ENCODE measurements around the gene BZW2.

Gene BZW2

DNA sequence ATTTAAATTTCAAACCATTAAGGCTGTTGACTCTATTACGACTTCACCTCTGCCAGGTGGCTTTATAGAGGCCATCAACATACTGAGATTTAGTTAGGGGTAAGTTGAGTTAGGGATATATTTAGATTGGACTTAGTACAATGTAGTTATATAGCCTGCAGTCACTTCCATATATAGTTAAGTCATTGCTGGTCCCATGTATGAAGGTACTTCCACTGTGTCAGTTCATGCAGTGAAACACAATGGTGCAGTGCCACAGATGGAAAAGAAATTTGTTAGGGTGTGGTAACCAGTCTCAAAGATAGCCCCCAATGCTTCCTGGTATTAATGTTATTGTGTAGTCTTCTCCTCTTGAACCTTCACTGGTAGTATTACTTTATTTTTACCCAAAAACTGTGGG, 95.0 kb downstream of the BZW2 start:
- no peak overlapping the region for H3K4me2 ChIP-seq (ENCODE audit: low read length)
- H3K9me3 ChIP-seq (ENCODE audit: control insufficient read depth, insufficient read depth, low read length) = no peaks in the 10 kb centered on the region
- H3K4me3 ChIP-seq (ENCODE audit: low read length) = no peak overlapping the region
- no peaks in the 10 kb centered on the region for H3K4me1 ChIP-seq (ENCODE audit: control insufficient read depth, low read length)
- H3F3A ChIP-seq (ENCODE audit: control insufficient read depth, insufficient read depth) = no peaks in the 10 kb centered on the region
- no peaks in the 10 kb centered on the region for H3K9me2 ChIP-seq (replicated peaks; ENCODE audit: control insufficient read depth, low read length)
- no peaks in the 10 kb centered on the region for H4K20me1 ChIP-seq (ENCODE audit: control insufficient read depth, insufficient read depth, low read depth, low read length)
- no peaks in the 10 kb centered on the region for H3K79me2 ChIP-seq (ENCODE audit: control insufficient read depth, low read length)
- no peaks in the 10 kb centered on the region for H3K27me3 ChIP-seq (ENCODE audit: control insufficient read depth, low read length)
- no peak for TF ChIP-seq EZH2phosphoT487 (IDR thresholded peaks at IDR 0.05; ENCODE audit: borderline replicate concordance, low read length)
- TF ChIP-seq, protein P1, sequence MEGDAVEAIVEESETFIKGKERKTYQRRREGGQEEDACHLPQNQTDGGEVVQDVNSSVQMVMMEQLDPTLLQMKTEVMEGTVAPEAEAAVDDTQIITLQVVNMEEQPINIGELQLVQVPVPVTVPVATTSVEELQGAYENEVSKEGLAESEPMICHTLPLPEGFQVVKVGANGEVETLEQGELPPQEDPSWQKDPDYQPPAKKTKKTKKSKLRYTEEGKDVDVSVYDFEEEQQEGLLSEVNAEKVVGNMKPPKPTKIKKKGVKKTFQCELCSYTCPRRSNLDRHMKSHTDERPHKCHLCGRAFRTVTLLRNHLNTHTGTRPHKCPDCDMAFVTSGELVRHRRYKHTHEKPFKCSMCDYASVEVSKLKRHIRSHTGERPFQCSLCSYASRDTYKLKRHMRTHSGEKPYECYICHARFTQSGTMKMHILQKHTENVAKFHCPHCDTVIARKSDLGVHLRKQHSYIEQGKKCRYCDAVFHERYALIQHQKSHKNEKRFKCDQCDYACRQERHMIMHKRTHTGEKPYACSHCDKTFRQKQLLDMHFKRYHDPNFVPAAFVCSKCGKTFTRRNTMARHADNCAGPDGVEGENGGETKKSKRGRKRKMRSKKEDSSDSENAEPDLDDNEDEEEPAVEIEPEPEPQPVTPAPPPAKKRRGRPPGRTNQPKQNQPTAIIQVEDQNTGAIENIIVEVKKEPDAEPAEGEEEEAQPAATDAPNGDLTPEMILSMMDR (IDR thresholded peaks at IDR 0.05; ENCODE audit: low read depth, low read length, poor library complexity, severe bottlenecking) = no peak
- H3K36me3 ChIP-seq (ENCODE audit: control insufficient read depth, low read length) = no peaks in the 10 kb centered on the region
- H3K27ac ChIP-seq (ENCODE audit: low read depth, low read length) = no peak overlapping the region

DNA sequence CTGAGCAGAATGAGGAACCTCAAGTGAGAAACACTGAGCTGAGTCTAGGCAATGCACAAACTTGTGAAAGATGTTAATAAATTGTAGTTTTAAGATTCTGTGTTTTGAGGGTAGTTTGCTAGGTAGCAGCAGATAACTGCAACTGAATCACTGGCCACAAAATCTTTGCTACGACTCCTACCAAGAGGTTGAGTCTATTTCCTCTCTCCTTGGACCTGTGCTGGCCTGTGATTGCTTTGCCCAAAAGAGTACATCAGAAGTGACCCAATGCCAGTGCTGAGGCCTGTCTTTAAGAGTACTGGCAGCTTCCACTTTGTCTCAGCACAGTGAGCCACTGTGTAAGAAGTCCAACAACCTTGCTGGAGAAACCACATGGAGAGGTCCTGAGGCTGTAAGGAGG, 95.7 kb downstream of the BZW2 start:
- TF ChIP-seq EZH2phosphoT487 (IDR thresholded peaks at IDR 0.05; ENCODE audit: borderline replicate concordance, low read length) = no peak
- TF ChIP-seq, protein P1 (IDR thresholded peaks at IDR 0.05; ENCODE audit: low read depth, low read length, poor library complexity, severe bottlenecking) = no peak
- Histone ChIP-seq H3F3A (ENCODE audit: control insufficient read depth, insufficient read depth) (no peaks in the 10 kb centered on the region), H3K36me3 (ENCODE audit: control insufficient read depth, low read length) (no peaks in the 10 kb centered on the region), H3K27ac (ENCODE audit: low read depth, low read length) (no peak overlapping the region), H3K4me2 (ENCODE audit: low read length) (no peak overlapping the region), H3K27me3 (ENCODE audit: control insufficient read depth, low read length) (no peaks in the 10 kb centered on the region), H3K9me2 (replicated peaks; ENCODE audit: control insufficient read depth, low read length) (no peaks in the 10 kb centered on the region), H3K4me1 (ENCODE audit: control insufficient read depth, low read length) (no peaks in the 10 kb centered on the region), H3K9me3 (ENCODE audit: control insufficient read depth, insufficient read depth, low read length) (no peaks in the 10 kb centered on the region), H4K20me1 (ENCODE audit: control insufficient read depth, insufficient read depth, low read depth, low read length) (no peaks in the 10 kb centered on the region), H3K4me3 (ENCODE audit: low read length) (no peak overlapping the region), H3K79me2 (ENCODE audit: control insufficient read depth, low read length) (no peaks in the 10 kb centered on the region)

DNA sequence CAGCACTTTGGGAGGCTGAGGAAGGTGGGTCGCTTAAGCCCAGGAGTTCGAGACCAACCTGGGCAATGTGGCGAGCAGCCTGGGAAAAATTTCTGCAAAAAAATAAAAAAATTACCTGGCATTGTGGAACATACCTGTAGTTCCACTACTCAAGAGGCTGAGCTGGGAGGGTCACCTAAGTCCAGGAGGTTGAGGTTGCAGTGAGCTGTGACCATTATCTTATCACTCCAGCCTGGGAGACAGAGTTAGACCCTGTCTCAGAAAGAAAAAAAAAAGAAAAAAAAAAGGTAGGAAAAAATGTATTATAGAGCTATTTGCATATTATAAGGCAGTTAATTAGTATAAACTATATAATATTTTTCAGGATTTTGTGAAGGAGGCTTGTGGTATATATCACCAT, 96.6 kb downstream of the BZW2 start:
- Histone ChIP-seq H3K27ac (ENCODE audit: low read depth, low read length) (no peak overlapping the region), H3K4me2 (ENCODE audit: low read length) (no peak overlapping the region), H3K36me3 (ENCODE audit: control insufficient read depth, low read length) (no peaks in the 10 kb centered on the region)

More for the DNA sequence above, 96.6 kb downstream of the BZW2 start:
- Histone ChIP-seq H3K9me2 (replicated peaks; ENCODE audit: control insufficient read depth, low read length) (no peaks in the 10 kb centered on the region), H3K27me3 (ENCODE audit: control insufficient read depth, low read length) (no peaks in the 10 kb centered on the region), H3K4me1 (ENCODE audit: control insufficient read depth, low read length) (no peaks in the 10 kb centered on the region), H3K4me3 (ENCODE audit: low read length) (no peak overlapping the region), H3K9me3 (ENCODE audit: control insufficient read depth, insufficient read depth, low read length) (no peaks in the 10 kb centered on the region), H3F3A (ENCODE audit: control insufficient read depth, insufficient read depth) (no peaks in the 10 kb centered on the region), H3K79me2 (ENCODE audit: control insufficient read depth, low read length) (no peaks in the 10 kb centered on the region), H4K20me1 (ENCODE audit: control insufficient read depth, insufficient read depth, low read depth, low read length) (no peaks in the 10 kb centered on the region)
- TF ChIP-seq, protein P1 (IDR thresholded peaks at IDR 0.05; ENCODE audit: low read depth, low read length, poor library complexity, severe bottlenecking) = no peak
- TF ChIP-seq EZH2phosphoT487 (IDR thresholded peaks at IDR 0.05; ENCODE audit: borderline replicate concordance, low read length) = no peak

Data from DOHH2 (cell line).